B cell (primary cell): ENCODE measurements around the gene KIAA0825. TPM values are rescaled to one million over a fixed set of nuclear protein-coding genes. Genes with fewer than 3 reads are reported as not detected.

Source experiments
- ATAC-seq: fragments of 200-7000 bp; cut with Tn5 transposase; one replicate; pipeline ENCODE4 v1.10.0; 2021; ENCODE audit warnings: low read depth, mild to moderate bottlenecking, moderate number of reproducible peaks, moderate library complexity
- CTCF ChIA-PET: fragments of 350-600 bp; sonication (Branson Sonifier 250); formaldehyde crosslinking; loops from one replicate; lab custom pipeline; 2021; ENCODE audit warnings: antibody characterized with exemption, inconsistent platforms; lab: Charles Lee
- POLR2A ChIA-PET: fragments of 350-600 bp; sonication (Branson Sonifier 250); formaldehyde crosslinking; loops from one replicate; lab custom pipeline; 2021; ENCODE audit warnings: antibody characterized with exemption; lab: Charles Lee
- DNase-seq: peaks from one replicate; pipeline ENCODE4 v3.0.0; 2013
- H2AFZ ChIP-seq: 2 replicates; pipeline ENCODE4 v1.6.1; 2012; ENCODE audit warnings: mild to moderate bottlenecking, low read depth, low read length; ENCODE audit not compliant: insufficient read depth, poor library complexity, severe bottlenecking
- H3K27ac ChIP-seq, 2 donors: 1 replicate in 1 of 2; 2 replicates in 1 of 2; pipeline ENCODE4 v1.5.1; 2012 to 2013; ENCODE audit warnings: low read length in 2 of 2, mild to moderate bottlenecking in 2 of 2, moderate library complexity in 1 of 2
- H3K27me3 ChIP-seq, 4 experiments: fragments of 200-600 bp in 1 of 4; sonication (generic) in 1 of 4; replicated peaks in 1 of 4; 1 replicate in 2 of 4; 2 replicates in 2 of 4; pipeline versions ENCODE4 v1.6.1 to v1.7.0; 2013 to 2016; ENCODE audit warnings: low read length in 3 of 4, mild to moderate bottlenecking in 2 of 4, mixed read lengths in 1 of 4, moderate library complexity in 1 of 4; ENCODE audit not compliant: insufficient read depth in 4 of 4, control insufficient read depth in 3 of 4; ENCODE audit errors: control extremely low read depth in 1 of 4
- H3K36me3 ChIP-seq, 2 experiments: replicated peaks in 1 of 2; 1 replicate in 1 of 2; 2 replicates in 1 of 2; pipeline versions ENCODE4 v1.6.1 to v1.7.1; 2013; ENCODE audit warnings: low read length in 1 of 2; ENCODE audit not compliant: insufficient read depth in 2 of 2, control insufficient read depth in 1 of 2; ENCODE audit errors: control extremely low read depth in 1 of 2, extremely low read depth in 1 of 2
- H3K4me1 ChIP-seq, 2 donors: fragments of 200-600 bp in 1 of 2; sonication (generic) in 1 of 2; 1 replicate in 1 of 2; 2 replicates in 1 of 2; pipeline versions ENCODE4 v1.5.1 to v1.6.1; 2013 to 2017; ENCODE audit warnings: low read length in 2 of 2; ENCODE audit not compliant: control insufficient read depth in 2 of 2, insufficient read depth in 2 of 2
- H3K4me2 ChIP-seq: replicated peaks from 2 replicates; pipeline ENCODE3; 2012; ENCODE audit warnings: mild to moderate bottlenecking, low read depth, low read length; ENCODE audit not compliant: poor library complexity, severe bottlenecking
- H3K4me3 ChIP-seq, 5 experiments: fragments of 200-600 bp in 1 of 5; sonication (generic) in 1 of 5; 1 replicate in 3 of 5; 2 replicates in 2 of 5; pipeline versions ENCODE4 v1.5.1 to v1.7.0; 2011 to 2016; ENCODE audit warnings: low read length in 4 of 5, mild to moderate bottlenecking in 4 of 5, low read depth in 2 of 5, control low read depth in 1 of 5, moderate library complexity in 1 of 5; ENCODE audit not compliant: insufficient read depth in 1 of 5; ENCODE audit errors: control extremely low read depth in 1 of 5, extremely low read depth in 1 of 5
- H3K79me2 ChIP-seq: fragments of 200-600 bp; sonication (generic); one replicate; pipeline ENCODE4 v1.6.0; 2016; ENCODE audit warnings: low read length; ENCODE audit not compliant: control insufficient read depth, insufficient read depth
- H3K9ac ChIP-seq: fragments of 200-600 bp; sonication (generic); 2 replicates; pipeline ENCODE4 v1.6.1; 2017; ENCODE audit warnings: mild to moderate bottlenecking, low read length, moderate library complexity
- H3K9me3 ChIP-seq, 3 donors: one replicate each; pipeline versions ENCODE4 v1.6.1 to v1.7.1; 2013; ENCODE audit warnings: low read length in 2 of 3; ENCODE audit not compliant: control insufficient read depth in 2 of 3, insufficient read depth in 1 of 3; ENCODE audit errors: control extremely low read depth in 1 of 3
- H4K20me1 ChIP-seq: 2 replicates; pipeline ENCODE4 v1.6.0; 2012; ENCODE audit warnings: mild to moderate bottlenecking, low read length; ENCODE audit not compliant: insufficient read depth, control insufficient read depth, poor library complexity, severe bottlenecking
- H3K27ac Mint-ChIP-seq: one replicate; pipeline ENCODE4 v1.8.0; 2021; ENCODE audit warnings: mixed read lengths
- H3K27me3 Mint-ChIP-seq: one replicate; pipeline ENCODE4 v1.8.0; 2021; ENCODE audit warnings: mixed read lengths
- H3K4me1 Mint-ChIP-seq: one replicate; pipeline ENCODE4 v1.8.0; 2021; ENCODE audit warnings: mixed read lengths
- H3K4me3 Mint-ChIP-seq: one replicate; pipeline ENCODE4 v1.8.0; 2021; ENCODE audit warnings: mixed read lengths
- H3K9me3 Mint-ChIP-seq: one replicate; pipeline ENCODE4 v1.8.0; 2022; ENCODE audit warnings: mixed read lengths; ENCODE audit not compliant: insufficient read depth
- CTCF ChIP-seq: fragments of 200-600 bp; IDR thresholded peaks from one replicate; pipeline ENCODE4 v1.8.0; 2022; ENCODE audit warnings: antibody characterized with exemption, mild to moderate bottlenecking
- EZH2 ChIP-seq: IDR thresholded peaks from 2 replicates; pipeline ENCODE4 v1.6.1; 2012; ENCODE audit warnings: borderline replicate concordance, low read depth, mild to moderate bottlenecking, moderate library complexity, low read length; ENCODE audit not compliant: insufficient read depth, poor library complexity, severe bottlenecking
- WGBS: methylation state at CpG from one replicate; pipeline ENCODE4 v1.1.5; 2013; ENCODE audit warnings: missing lambda C conversion rate; ENCODE audit not compliant: insufficient coverage; 5-methylcytosine and 5-hydroxymethylcytosine counted together
- intact Hi-C: fragments of 100-400 bp; cut with micrococcal nuclease; formaldehyde crosslinking; loops from one replicate; pipeline ENCODE4 v1.10.0; 2022
- polyA plus RNA-seq: library from polyadenylated mRNA; depleted of rRNA; stranded (reverse); fragments of >200 nt; gene quantifications from 2 replicates; pipeline ENCODE4 v1.2.3, GENCODE V29; 2012
- total RNA-seq, 2 donors: library from RNA; stranded (reverse); fragments of 120-200 nt in 1 of 2; gene quantifications; 1 replicate in 1 of 2; 2 replicates in 1 of 2; pipeline versions ENCODE4 v1.2.3 to v1.2.4, GENCODE V29; 2013 to 2022

KIAA0825 gene
- total and polyA plus RNA-seq, 2 donors (not counting 1 experiment from before 2014, with no cell fraction given) = 0.43 to 2.7 TPM

- H3K36me3 ChIP-seq = no peaks in the 10 kb centered on the region
- no peaks in the 10 kb centered on the region for H3K27me3 ChIP-seq
- TF ChIP-seq EZH2 (no peak), CTCF (no peak)
- DNase-seq = no peak
- no peak overlapping the region for H3K9ac ChIP-seq
- no peak overlapping the region for H3K4me3 Mint-ChIP-seq
- no peak overlapping the region for H2AFZ ChIP-seq
- ATAC-seq = no peak
- no peaks in the 10 kb centered on the region for H3K4me1 Mint-ChIP-seq
- intact Hi-C loops = no loop called here
- POLR2A ChIA-PET = no interaction called here
- no peaks in the 10 kb centered on the region for H3K27me3 Mint-ChIP-seq
- no CpG with 5 or more reads among the region's 1 CpG for WGBS
- no peak overlapping the region for H3K4me3 ChIP-seq
- no peak overlapping the region for H3K27ac Mint-ChIP-seq
- no peaks in the 10 kb centered on the region for H3K79me2 ChIP-seq
- no peak overlapping the region for H3K4me2 ChIP-seq
- H3K4me1 ChIP-seq = no peaks in the 10 kb centered on the region
- no peaks in the 10 kb centered on the region for H3K9me3 ChIP-seq
- no peak overlapping the region for H3K27ac ChIP-seq
- CTCF ChIA-PET = no interaction called here
- no peaks in the 10 kb centered on the region for H3K9me3 Mint-ChIP-seq
- H4K20me1 ChIP-seq = no peaks in the 10 kb centered on the region
Measured at GRCh38 chr5:94378062-94378461, 240.3 kb downstream of the KIAA0825 start.

- ChIA-PET POLR2A (no interaction called here), CTCF (no interaction called here)
- intact Hi-C loops = no loop called here
- Histone ChIP-seq H3K4me1 (no peaks in the 10 kb centered on the region), H3K4me3 (no peak overlapping the region), H3K27ac (no peak overlapping the region), H3K79me2 (no peaks in the 10 kb centered on the region), H3K36me3 (no peaks in the 10 kb centered on the region), H3K4me2 (no peak overlapping the region), H4K20me1 (no peaks in the 10 kb centered on the region), H2AFZ (no peak overlapping the region), H3K9ac (no peak overlapping the region), H3K9me3 (no peaks in the 10 kb centered on the region), H3K27me3 (no peaks in the 10 kb centered on the region)
- no peak overlapping the region for H3K4me3 Mint-ChIP-seq
- H3K27ac Mint-ChIP-seq = no peak overlapping the region
- TF ChIP-seq CTCF = no peak
- TF ChIP-seq EZH2 = no peak
- no peaks in the 10 kb centered on the region for H3K9me3 Mint-ChIP-seq
- H3K27me3 Mint-ChIP-seq = no peaks in the 10 kb centered on the region
- WGBS = no CpG with 5 or more reads among the region's 4 CpGs
- no peak for DNase-seq
- H3K4me1 Mint-ChIP-seq = no peaks in the 10 kb centered on the region
- ATAC-seq = no peak
Measured at GRCh38 chr5:94376672-94377345, 241.6 kb downstream of the KIAA0825 start.
